Measurements from ENCODE around the gene EXOC4.
"Not testable (repeated sequence)": the region's sequence is repeated elsewhere in the genome, so short reads cannot be mapped to it uniquely, and the experiment has no call there.

EXOC4 gene

GRCh38 chr7:134060874-134061273 lies 808.0 kb downstream of the EXOC4 start:
- no peak for DNase-seq

GRCh38 chr7:134062460-134062859 lies 809.6 kb downstream of the EXOC4 start:
- DNase-seq: no peak

- DNase-seq: no peak
These were observed 812.5 kb downstream of the EXOC4 start for GRCh38 chr7:134065415-134065814.

- no peak for DNase-seq
These were observed 814.3 kb downstream of the EXOC4 start for GRCh38 chr7:134067164-134067563.

- DNase-seq: no peak
These were observed 815.8 kb downstream of the EXOC4 start for GRCh38 chr7:134068670-134069069.

GRCh38 chr7:134069187-134069586 lies 816.3 kb downstream of the EXOC4 start:
- no peak for DNase-seq

- DNase-seq: no peak
These were observed 817.8 kb downstream of the EXOC4 start for GRCh38 chr7:134070673-134071072.

GRCh38 chr7:134071355-134072331 lies 818.8 kb downstream of the EXOC4 start:
- DNase-seq: no peak

- DNase-seq: no peak
These were observed 820.4 kb downstream of the EXOC4 start for GRCh38 chr7:134073276-134073675.

- no peak for DNase-seq
These were observed 822.9 kb downstream of the EXOC4 start for GRCh38 chr7:134075799-134076198.

- DNase-seq: not testable (repeated sequence)
These were observed 824.7 kb downstream of the EXOC4 start for GRCh38 chr7:134077560-134077959.

- no peak for DNase-seq
These were observed 826.1 kb downstream of the EXOC4 start for GRCh38 chr7:134078991-134079390.

- no peak for DNase-seq
These were observed 828.8 kb downstream of the EXOC4 start for GRCh38 chr7:134081695-134082094.

GRCh38 chr7:134083766-134084487 lies 831.0 kb downstream of the EXOC4 start:
- no peak for DNase-seq

- no peak for DNase-seq
These were observed 831.7 kb downstream of the EXOC4 start for GRCh38 chr7:134084488-134085144.

GRCh38 chr7:134085311-134085710 lies 832.4 kb downstream of the EXOC4 start:
- DNase-seq: no peak

- no peak for DNase-seq
These were observed 834.3 kb downstream of the EXOC4 start for GRCh38 chr7:134086998-134087735.

GRCh38 chr7:134088199-134088598 lies 835.3 kb downstream of the EXOC4 start:
- no peak for DNase-seq

- no peak for DNase-seq
These were observed 836.6 kb downstream of the EXOC4 start for GRCh38 chr7:134089446-134089845.

- DNase-seq: no peak
These were observed 845.2 kb downstream of the EXOC4 start for GRCh38 chr7:134098072-134098471.

GRCh38 chr7:134101716-134102115 lies 848.8 kb downstream of the EXOC4 start:
- no peak for DNase-seq

GRCh38 chr7:134104166-134104565 lies 851.3 kb downstream of the EXOC4 start:
- DNase-seq: no peak

- no peak for DNase-seq
These were observed 853.0 kb downstream of the EXOC4 start for GRCh38 chr7:134105841-134106240.
